Immature natural killer cell (primary cell): ENCODE results near the gene RALGAPA2. TPM values are rescaled to one million over a fixed set of nuclear protein-coding genes. Genes with fewer than 3 reads are reported as not detected.
A peak's percentile ranks its signal among the peaks of the same experiment; 100 is the strongest.

ENCODE experiments used
- DNase-seq, 3 donors: peaks; one replicate each; pipeline ENCODE4 v3.0.0; 2022; ENCODE audit warnings: mixed read lengths in 1 of 3
- H3K27ac Mint-ChIP-seq, 6 donors: one replicate each; pipeline ENCODE4 v1.8.0; 2020; ENCODE audit warnings: mixed read lengths in 6 of 6, mild to moderate bottlenecking in 5 of 6, inconsistent platforms in 4 of 6, moderate library complexity in 3 of 6
- H3K27me3 Mint-ChIP-seq, 3 donors: one replicate each; pipeline ENCODE4 v1.8.0; 2020 to 2021; ENCODE audit warnings: low read depth in 3 of 3, mild to moderate bottlenecking in 3 of 3, mixed read lengths in 3 of 3, moderate library complexity in 3 of 3, inconsistent platforms in 1 of 3
- H3K36me3 Mint-ChIP-seq, 3 donors: one replicate each; pipeline ENCODE4 v1.8.0; 2020; ENCODE audit warnings: mixed read lengths in 3 of 3, inconsistent platforms in 2 of 3, mild to moderate bottlenecking in 2 of 3
- H3K4me1 Mint-ChIP-seq, 2 donors: one replicate each; pipeline ENCODE4 v1.8.0; 2020; ENCODE audit warnings: inconsistent platforms in 2 of 2, mild to moderate bottlenecking in 2 of 2, mixed read lengths in 2 of 2, moderate library complexity in 1 of 2
- H3K4me3 Mint-ChIP-seq, 5 donors: one replicate each; pipeline ENCODE4 v1.8.0; 2020; ENCODE audit warnings: mild to moderate bottlenecking in 5 of 5, mixed read lengths in 5 of 5, inconsistent platforms in 3 of 5, moderate library complexity in 3 of 5
- H3K9me3 Mint-ChIP-seq, 6 donors: one replicate each; pipeline ENCODE4 v1.8.0; 2020; ENCODE audit warnings: mild to moderate bottlenecking in 6 of 6, mixed read lengths in 6 of 6, inconsistent platforms in 4 of 6, moderate library complexity in 3 of 6
- polyA plus RNA-seq, 3 donors: library from polyadenylated mRNA; unstranded; fragments of 300-500 nt; fragmentation: Illumina TruSeq; gene quantifications; one replicate each; pipeline ENCODE4 v1.2.3, GENCODE V29; 2021

Gene RALGAPA2
- polyA plus RNA-seq, 3 donors from 2014 or later, result 2.2 to 5.7 (median 2.3) TPM

GRCh38 chr20:20603339-20603990 is 109.0 kb downstream of the RALGAPA2 start:
- H3K4me1 Mint-ChIP-seq, result peaks cover 43 to 44% of the 10 kb centered on the region in 2 donors
- H3K4me3 Mint-ChIP-seq, result peak overlapping the region; percentile 43 to 83 (median 72)
- no peaks in the 10 kb centered on the region for H3K9me3 Mint-ChIP-seq
- H3K27ac Mint-ChIP-seq, result peak overlapping the region; percentile 73 to 90 (median 86)
- DNase-seq, result peak; percentile 72 to 82 (median 77)
- peaks cover 0 to 2% (median 0%) of the 10 kb centered on the region in 3 donors for H3K27me3 Mint-ChIP-seq
- H3K36me3 Mint-ChIP-seq, result peaks cover 2 to 19% (median 3%) of the 10 kb centered on the region in 3 donors

- DNase-seq, result no peak
- no peaks in the 10 kb centered on the region for H3K9me3 Mint-ChIP-seq
- peaks cover 0 to 16% (median 4%) of the 10 kb centered on the region in 3 donors for H3K36me3 Mint-ChIP-seq
- no peak overlapping the region for H3K27ac Mint-ChIP-seq
- peaks cover 12% of the 10 kb centered on the region in 2 donors for H3K4me1 Mint-ChIP-seq
- no peak overlapping the region for H3K4me3 Mint-ChIP-seq
- peaks cover 0 to 3% (median 0%) of the 10 kb centered on the region in 3 donors for H3K27me3 Mint-ChIP-seq
These were observed 114.5 kb downstream of the RALGAPA2 start for GRCh38 chr20:20597966-20598365.

GRCh38 chr20:20594171-20594530 is 118.3 kb downstream of the RALGAPA2 start:
- Mint-ChIP-seq H3K4me1 (peaks cover 0 to 4% of the 10 kb centered on the region in 2 donors), H3K36me3 (peaks cover 11 to 18% (median 16%) of the 10 kb centered on the region in 3 donors), H3K27ac (no peak overlapping the region), H3K4me3 (no peak overlapping the region), H3K9me3 (no peaks in the 10 kb centered on the region), H3K27me3 (peaks cover 0 to 3% (median 0%) of the 10 kb centered on the region in 3 donors)
- peak in 2 of 3 donors; percentile 5 to 28 for DNase-seq

GRCh38 chr20:20593447-20594170 is 118.8 kb downstream of the RALGAPA2 start:
- Mint-ChIP-seq H3K27ac (no peak overlapping the region), H3K27me3 (peaks cover 0 to 3% (median 0%) of the 10 kb centered on the region in 3 donors), H3K9me3 (no peaks in the 10 kb centered on the region), H3K4me3 (no peak overlapping the region), H3K36me3 (peaks cover 11 to 20% (median 18%) of the 10 kb centered on the region in 3 donors), H3K4me1 (peaks cover 0 to 4% of the 10 kb centered on the region in 2 donors)
- peak in 1 of 3 donors; percentile 14 for DNase-seq

GRCh38 chr20:20585146-20585545 is 127.3 kb downstream of the RALGAPA2 start:
- Mint-ChIP-seq H3K4me3 (no peak overlapping the region), H3K36me3 (peaks cover 43 to 63% (median 49%) of the 10 kb centered on the region in 3 donors), H3K9me3 (no peaks in the 10 kb centered on the region), H3K27me3 (peaks cover 0 to 1% (median 0%) of the 10 kb centered on the region in 3 donors), H3K27ac (no peak overlapping the region), H3K4me1 (no peaks in the 10 kb centered on the region)
- DNase-seq, result no peak

GRCh38 chr20:20582734-20583133 is 129.7 kb downstream of the RALGAPA2 start:
- Mint-ChIP-seq H3K9me3 (no peaks in the 10 kb centered on the region), H3K36me3 (peaks cover 39 to 65% (median 41%) of the 10 kb centered on the region in 3 donors), H3K4me1 (peaks cover 1 to 8% of the 10 kb centered on the region in 2 donors), H3K4me3 (no peak overlapping the region), H3K27ac (no peak overlapping the region), H3K27me3 (peaks cover 0 to 1% (median 0%) of the 10 kb centered on the region in 3 donors)
- no peak for DNase-seq

GRCh38 chr20:20580139-20580538 is 132.3 kb downstream of the RALGAPA2 start:
- no peak for DNase-seq
- Mint-ChIP-seq H3K27ac (peak overlapping the region in 1 of 6 donors; percentile 5), H3K36me3 (peaks cover 31 to 64% (median 33%) of the 10 kb centered on the region in 3 donors), H3K4me3 (no peak overlapping the region), H3K27me3 (peaks cover 0 to 1% (median 0%) of the 10 kb centered on the region in 3 donors), H3K4me1 (peaks cover 1 to 8% of the 10 kb centered on the region in 2 donors), H3K9me3 (no peaks in the 10 kb centered on the region)

- Mint-ChIP-seq H3K27me3 (peaks cover 0 to 2% (median 0%) of the 10 kb centered on the region in 3 donors), H3K36me3 (peaks cover 33 to 59% (median 36%) of the 10 kb centered on the region in 3 donors), H3K4me1 (peaks cover 1 to 8% of the 10 kb centered on the region in 2 donors), H3K27ac (no peak overlapping the region), H3K4me3 (no peak overlapping the region), H3K9me3 (no peaks in the 10 kb centered on the region)
- no peak for DNase-seq
These were observed 133.6 kb downstream of the RALGAPA2 start for GRCh38 chr20:20578838-20579237.

GRCh38 chr20:20573797-20574196 is 138.6 kb downstream of the RALGAPA2 start:
- Mint-ChIP-seq H3K36me3 (peaks cover 26 to 44% (median 31%) of the 10 kb centered on the region in 3 donors), H3K4me3 (no peak overlapping the region), H3K27ac (no peak overlapping the region), H3K27me3 (peaks cover 0 to 1% (median 0%) of the 10 kb centered on the region in 3 donors), H3K4me1 (no peaks in the 10 kb centered on the region), H3K9me3 (no peaks in the 10 kb centered on the region)
- no peak for DNase-seq

GRCh38 chr20:20571068-20571780 is 141.2 kb downstream of the RALGAPA2 start:
- Mint-ChIP-seq H3K36me3 (peaks cover 23 to 40% (median 37%) of the 10 kb centered on the region in 3 donors), H3K4me3 (no peak overlapping the region), H3K27ac (no peak overlapping the region), H3K27me3 (peaks cover 0 to 1% (median 0%) of the 10 kb centered on the region in 3 donors), H3K9me3 (no peaks in the 10 kb centered on the region), H3K4me1 (no peaks in the 10 kb centered on the region)
- no peak for DNase-seq

- Mint-ChIP-seq H3K4me3 (no peak overlapping the region), H3K9me3 (no peaks in the 10 kb centered on the region), H3K27me3 (no peaks in the 10 kb centered on the region), H3K36me3 (peaks cover 14 to 30% (median 27%) of the 10 kb centered on the region in 3 donors), H3K4me1 (peaks cover 0 to 3% of the 10 kb centered on the region in 2 donors), H3K27ac (no peak overlapping the region)
- peak; percentile 10 to 28 (median 28) for DNase-seq
These were observed 143.7 kb downstream of the RALGAPA2 start for GRCh38 chr20:20568604-20569205.

GRCh38 chr20:20567712-20568111 is 144.7 kb downstream of the RALGAPA2 start:
- no peaks in the 10 kb centered on the region for H3K9me3 Mint-ChIP-seq
- peaks cover 3 to 4% of the 10 kb centered on the region in 2 donors for H3K4me1 Mint-ChIP-seq
- no peak overlapping the region for H3K4me3 Mint-ChIP-seq
- H3K27ac Mint-ChIP-seq, result no peak overlapping the region
- no peak for DNase-seq
- H3K36me3 Mint-ChIP-seq, result peaks cover 14 to 28% (median 27%) of the 10 kb centered on the region in 3 donors
- H3K27me3 Mint-ChIP-seq, result no peaks in the 10 kb centered on the region

- DNase-seq, result no peak
- Mint-ChIP-seq H3K9me3 (no peaks in the 10 kb centered on the region), H3K4me1 (peaks cover 10 to 15% of the 10 kb centered on the region in 2 donors), H3K27me3 (no peaks in the 10 kb centered on the region), H3K36me3 (peaks cover 8 to 24% (median 22%) of the 10 kb centered on the region in 3 donors), H3K27ac (no peak overlapping the region), H3K4me3 (no peak overlapping the region)
These were observed 145.9 kb downstream of the RALGAPA2 start for GRCh38 chr20:20566516-20566915.
